HG03460 (cell line): Measurements from ENCODE around the gene SPRY4.
"Not testable (repeated sequence)": the region's sequence is repeated elsewhere in the genome, so short reads cannot be mapped to it uniquely, and the experiment has no call there.

Experiments
- ATAC-seq: cut with Tn5 transposase; IDR thresholded peaks from one replicate; pipeline ENCODE4 v1.9.1; 2021; ENCODE audit not compliant: unreplicated experiment

SPRY4 gene

GRCh38 chr5:142324871-142325724 lies at the start of gene SPRY4:
SPRY4 (minus strand) TSS chr5:142325021; CDS start chr5:142315108, 9,913 bp downstream.
- peak; percentile 59 for ATAC-seq

GRCh38 chr5:142368529-142368928 lies 43.7 kb upstream of the SPRY4 start:
- no peak for ATAC-seq

GRCh38 chr5:142366007-142366406 lies 41.2 kb upstream of the SPRY4 start:
- peak; percentile 54 for ATAC-seq

- ATAC-seq: peak; percentile 36
Measured at GRCh38 chr5:142364251-142365145, 39.7 kb upstream of the SPRY4 start.

- no peak for ATAC-seq
Measured at GRCh38 chr5:142363619-142363963, 38.8 kb upstream of the SPRY4 start.

GRCh38 chr5:142362193-142362592 lies 37.4 kb upstream of the SPRY4 start:
- ATAC-seq: not testable (repeated sequence)

- no peak for ATAC-seq
Measured at GRCh38 chr5:142360607-142361120, 35.8 kb upstream of the SPRY4 start.

- ATAC-seq: no peak
Measured at GRCh38 chr5:142360051-142360498, 35.3 kb upstream of the SPRY4 start.

GRCh38 chr5:142358648-142359047 lies 33.8 kb upstream of the SPRY4 start:
- ATAC-seq: no peak

GRCh38 chr5:142358121-142358520 lies 33.3 kb upstream of the SPRY4 start:
- no peak for ATAC-seq

GRCh38 chr5:142357469-142358090 lies 32.8 kb upstream of the SPRY4 start:
- ATAC-seq: no peak

GRCh38 chr5:142356716-142357468 lies 32.1 kb upstream of the SPRY4 start:
- ATAC-seq: peak; percentile 90

- ATAC-seq: no peak
Measured at GRCh38 chr5:142356349-142356715, 31.5 kb upstream of the SPRY4 start.

GRCh38 chr5:142353071-142353472 lies 28.3 kb upstream of the SPRY4 start:
- no peak for ATAC-seq

- no peak for ATAC-seq
Measured at GRCh38 chr5:142350021-142350420, 25.2 kb upstream of the SPRY4 start.

GRCh38 chr5:142346706-142347105 lies 21.9 kb upstream of the SPRY4 start:
- no peak for ATAC-seq

- ATAC-seq: not testable (repeated sequence)
Measured at GRCh38 chr5:142344915-142345314, 20.1 kb upstream of the SPRY4 start.

- ATAC-seq: no peak
Measured at GRCh38 chr5:142343531-142343930, 18.7 kb upstream of the SPRY4 start.

- ATAC-seq: no peak
Measured at GRCh38 chr5:142342128-142342981, 17.5 kb upstream of the SPRY4 start.

GRCh38 chr5:142339781-142340180 lies 15.0 kb upstream of the SPRY4 start:
- no peak for ATAC-seq
